ENCODE results near the gene STXBP2.

GRCh38 chr19:7645163-7645562 lies 8.3 kb downstream of the STXBP2 start:
- no peak for TF ChIP-seq POLR2A (IDR thresholded peaks at IDR 0.05)
- TF ChIP-seq CTCF (IDR thresholded peaks at IDR 0.05 in 8 of 11, conservative IDR thresholded peaks at IDR 0.05 in 3 of 11), result no peak
- peak in 2 of 3 donors; percentile 38 to 78 for TF ChIP-seq POLR2AphosphoS5 (IDR thresholded peaks at IDR 0.05)
